Endothelial cell of umbilical vein (primary cell): ENCODE measurements around the gene NLRC3. TPM values are rescaled to one million over a fixed set of nuclear protein-coding genes. Genes with fewer than 3 reads are reported as not detected.

Experiments used
- BruUV-seq: library from RNA; stranded (reverse); fragments of 400-500 nt; replicated peaks from 2 replicates; lab custom pipeline; 2021; lab: Mats Ljungman, UMichigan
- CTCF ChIA-PET: fragments of 300-600, 350-600 bp; sonication (Branson Sonifier 250); formaldehyde crosslinking; loops from one replicate; lab custom pipeline; 2021; ENCODE audit warnings: antibody characterized with exemption, inconsistent platforms; lab: Charles Lee
- POLR2A ChIA-PET: fragments of 300-600, 350-600 bp; sonication (Branson Sonifier 250); formaldehyde crosslinking; loops from one replicate; lab custom pipeline; 2021; ENCODE audit warnings: antibody characterized with exemption, inconsistent platforms; lab: Charles Lee
- DNase-seq: peaks from one replicate; pipeline ENCODE4 v3.0.0-alpha.2; 2011; ENCODE audit warnings: low read depth, low spot score
- FAIRE-seq: peaks from 2 replicates; lab custom pipeline; 2011; peaks lifted over from hg19 to GRCh38; lab: Jason Lieb, UNC
- H2AFZ ChIP-seq: 2 replicates; pipeline ENCODE4 v1.6.0; 2012; ENCODE audit warnings: low read depth, low read length, control low read depth, inconsistent platforms
- H3K27ac ChIP-seq: 2 replicates; pipeline ENCODE4 v1.5.1; 2011; ENCODE audit warnings: low read depth, mild to moderate bottlenecking, control low read depth, low read length, moderate library complexity; ENCODE audit not compliant: insufficient read depth
- H3K27me3 ChIP-seq, 2 experiments: 2 replicates each; pipeline versions ENCODE4 v1.6.0 to v1.6.1; 2011; ENCODE audit warnings: low read length in 2 of 2, mixed read lengths in 1 of 2; ENCODE audit not compliant: control insufficient read depth in 2 of 2, insufficient read depth in 2 of 2
- H3K36me3 ChIP-seq, 2 experiments: 2 replicates in 1 of 2; 3 replicates in 1 of 2; pipeline ENCODE4 v1.5.1; 2011; ENCODE audit warnings: low read length in 2 of 2, mild to moderate bottlenecking in 1 of 2, moderate library complexity in 1 of 2; ENCODE audit not compliant: control insufficient read depth in 2 of 2, insufficient read depth in 2 of 2; ENCODE audit errors: extremely low read depth in 1 of 2
- H3K4me1 ChIP-seq: 3 replicates; pipeline ENCODE4 v1.5.1; 2011; ENCODE audit warnings: mild to moderate bottlenecking, low read length; ENCODE audit not compliant: control insufficient read depth, insufficient read depth; ENCODE audit errors: extremely low read depth
- H3K4me2 ChIP-seq: 2 replicates; pipeline ENCODE4 v1.6.1; 2011; ENCODE audit warnings: low read length, control low read depth, mixed read lengths; ENCODE audit not compliant: insufficient read depth
- H3K4me3 ChIP-seq, 3 experiments: fragments of 200-600 bp in 1 of 3; sonication (generic), shearing (Covaris generic) in 1 of 3; replicated peaks in 1 of 3; 2 replicates each; pipeline ENCODE4 v1.5.1; 2011 to 2016; ENCODE audit warnings: control low read depth in 3 of 3, low read length in 3 of 3, mild to moderate bottlenecking in 2 of 3, inconsistent platforms in 1 of 3, low read depth in 1 of 3, moderate library complexity in 1 of 3; ENCODE audit not compliant: insufficient read depth in 1 of 3
- H3K79me2 ChIP-seq: 2 replicates; pipeline ENCODE4 v1.6.0; 2012; ENCODE audit warnings: low read length, inconsistent platforms; ENCODE audit not compliant: control insufficient read depth, insufficient read depth
- H3K9ac ChIP-seq: replicated peaks from 2 replicates; pipeline ENCODE3; 2011; ENCODE audit warnings: low read length, control low read depth; ENCODE audit not compliant: insufficient read depth; ENCODE audit errors: extremely low read depth
- H3K9me1 ChIP-seq: replicated peaks from 3 replicates; pipeline ENCODE4 v1.6.0; 2011; ENCODE audit warnings: mild to moderate bottlenecking, low read length; ENCODE audit not compliant: control insufficient read depth, insufficient read depth; ENCODE audit errors: extremely low read depth
- H3K9me3 ChIP-seq: replicated peaks from 2 replicates; pipeline ENCODE4 v1.5.1; 2012; ENCODE audit warnings: low read length, inconsistent platforms; ENCODE audit not compliant: control insufficient read depth, insufficient read depth
- H4K20me1 ChIP-seq: replicated peaks from 2 replicates; pipeline ENCODE3; 2011; ENCODE audit warnings: mild to moderate bottlenecking, low read length; ENCODE audit not compliant: control insufficient read depth, insufficient read depth; ENCODE audit errors: extremely low read depth
- FOS ChIP-seq: IDR thresholded peaks from 2 replicates; pipeline ENCODE4 v1.6.1; 2011; ENCODE audit warnings: mild to moderate bottlenecking, low read length, moderate library complexity, borderline replicate concordance; ENCODE audit not compliant: insufficient read depth
- GATA2 ChIP-seq: IDR thresholded peaks from 2 replicates; pipeline ENCODE4 v1.7.0; 2011; ENCODE audit warnings: low read depth, mild to moderate bottlenecking, moderate library complexity, mixed read lengths, low read length; ENCODE audit not compliant: insufficient read length, insufficient read depth
- JUN ChIP-seq: IDR thresholded peaks from 2 replicates; pipeline ENCODE4 v1.6.1; 2011; ENCODE audit warnings: borderline replicate concordance, low read depth; ENCODE audit not compliant: insufficient read length, insufficient read depth
- POLR2A ChIP-seq: IDR thresholded peaks from 2 replicates; pipeline ENCODE4 v1.6.1; 2012; ENCODE audit warnings: low read depth, mild to moderate bottlenecking, control low read depth, low read length
- POLR2AphosphoS5 ChIP-seq: IDR thresholded peaks from 2 replicates; pipeline ENCODE4 v1.6.1; 2012; ENCODE audit warnings: low read depth, mild to moderate bottlenecking, control low read depth, low read length, moderate library complexity; ENCODE audit not compliant: insufficient read depth
- dilution Hi-C: fragments of 300-500 bp; cut with MboI; formaldehyde crosslinking; loops from one replicate; pipeline ENCODE4 v1.15.0; 2019; ENCODE audit warnings: low sequenced_read_pairs; ENCODE audit not compliant: extremely low pct_ligation_motif_present
- intact Hi-C: fragments of 100-400 bp; cut with micrococcal nuclease; formaldehyde crosslinking; loops from one replicate; pipeline ENCODE4 v1.10.0; 2022
- polyA plus RNA-seq, 4 experiments: library from polyadenylated mRNA; depleted of rRNA in 3 of 4; stranded (reverse) in 3 of 4; unstranded in 1 of 4; fragments of >200 nt; gene quantifications; 2 replicates each; pipeline versions ENCODE4 v1.2.1 to v1.2.3, GENCODE V29; 2011 to 2012; ENCODE audit warnings: missing spikeins in 1 of 4
- total RNA-seq: library from RNA; stranded (reverse); gene quantifications from 2 replicates; pipeline ENCODE4 v1.2.3, GENCODE V29; 2021
- TF ChIP-seq, protein P1 (sequence below): IDR thresholded peaks from 2 replicates; pipeline ENCODE4 v1.6.1; 2011; ENCODE audit not compliant: insufficient read depth, insufficient read length
- TF ChIP-seq, protein P2 (sequence below), 2 donors: IDR thresholded peaks; 1 replicate in 1 of 2; 2 replicates in 1 of 2; pipeline ENCODE4 v1.5.1; 2011; ENCODE audit warnings: low read length in 2 of 2, mild to moderate bottlenecking in 2 of 2, moderate library complexity in 2 of 2, control low read depth in 1 of 2, inconsistent platforms in 1 of 2, low read depth in 1 of 2; ENCODE audit not compliant: insufficient read depth in 1 of 2; ENCODE audit errors: extremely low read depth in 1 of 2

NLRC3 gene
- total and polyA plus RNA-seq, 2 donors (not counting 3 experiments of a cell fraction or from before 2014, with no cell fraction given) = 0.84 to 3.4 TPM

DNA sequence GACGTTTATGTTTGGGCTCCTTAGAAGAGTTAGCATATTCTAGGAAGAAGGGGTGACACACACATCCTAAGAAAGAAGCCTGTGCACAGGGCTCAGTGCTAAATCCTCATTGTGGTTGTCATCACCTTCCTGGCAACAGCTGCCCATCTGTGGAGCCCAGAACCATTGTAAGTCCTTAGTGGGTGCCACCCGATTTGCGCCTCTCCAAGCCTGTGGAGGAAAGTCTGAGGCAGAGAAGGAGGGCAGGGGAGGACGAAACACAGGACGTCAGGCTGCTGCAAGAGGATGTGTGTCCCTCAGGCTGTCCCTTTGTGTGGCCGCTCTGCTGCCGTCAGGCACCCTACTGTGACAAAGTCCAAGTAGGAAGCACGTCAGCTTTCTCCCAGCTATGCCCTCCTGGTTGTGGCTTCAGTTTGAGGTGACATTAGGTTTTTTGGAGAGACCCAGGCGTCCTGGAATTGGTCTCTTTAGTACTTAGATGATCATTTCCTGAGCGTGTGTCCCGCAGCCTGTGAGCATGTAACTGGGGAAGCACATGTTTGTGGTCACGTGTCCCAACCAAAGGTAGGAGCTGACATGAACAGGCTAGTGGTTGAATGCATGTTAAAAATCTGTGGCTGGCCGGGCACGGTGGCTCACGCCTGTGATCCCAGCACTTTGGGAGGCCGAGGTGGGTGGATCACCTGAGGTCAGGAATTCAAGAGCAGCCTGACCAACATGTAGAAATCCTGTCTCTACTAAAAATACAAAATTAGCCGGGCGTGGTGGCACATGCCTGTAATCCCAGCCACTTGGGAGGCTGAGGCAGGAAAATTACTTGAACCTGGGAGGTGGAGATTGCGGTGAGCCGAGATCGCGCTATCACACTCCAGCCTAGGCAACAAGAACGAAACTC lies 65.7 kb downstream of the NLRC3 start:
- CTCF ChIA-PET = interaction anchor here (2.0 kb wide), 1 partner anchor 13 kb away, joined by 6 read pairs; no protein-coding TSS in a partner anchor
- Histone ChIP-seq H4K20me1 (no peaks in the 10 kb centered on the region), H3K9me3 (no peaks in the 10 kb centered on the region), H3K27me3 (no peaks in the 10 kb centered on the region), H3K4me1 (no peaks in the 10 kb centered on the region), H3K27ac (no peak overlapping the region), H2AFZ (no peak overlapping the region), H3K36me3 (peaks cover 5 to 17% of the 10 kb centered on the region in 2 experiments), H3K4me3 (no peak overlapping the region), H3K9me1 (no peaks in the 10 kb centered on the region), H3K79me2 (no peaks in the 10 kb centered on the region), H3K9ac (no peak overlapping the region), H3K4me2 (no peak overlapping the region)
- dilution Hi-C loops = no loop called here
- FAIRE-seq = no peak
- POLR2A ChIA-PET = no interaction called here
- DNase-seq = no peak
- BruUV-seq = no TSS peak
- intact Hi-C loops = no loop called here
- no peak for TF ChIP-seq JUN
- no peak for TF ChIP-seq POLR2A
- no peak for TF ChIP-seq FOS
- TF ChIP-seq, protein P1, sequence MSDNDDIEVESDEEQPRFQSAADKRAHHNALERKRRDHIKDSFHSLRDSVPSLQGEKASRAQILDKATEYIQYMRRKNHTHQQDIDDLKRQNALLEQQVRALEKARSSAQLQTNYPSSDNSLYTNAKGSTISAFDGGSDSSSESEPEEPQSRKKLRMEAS = no peak
- TF ChIP-seq, protein P2, sequence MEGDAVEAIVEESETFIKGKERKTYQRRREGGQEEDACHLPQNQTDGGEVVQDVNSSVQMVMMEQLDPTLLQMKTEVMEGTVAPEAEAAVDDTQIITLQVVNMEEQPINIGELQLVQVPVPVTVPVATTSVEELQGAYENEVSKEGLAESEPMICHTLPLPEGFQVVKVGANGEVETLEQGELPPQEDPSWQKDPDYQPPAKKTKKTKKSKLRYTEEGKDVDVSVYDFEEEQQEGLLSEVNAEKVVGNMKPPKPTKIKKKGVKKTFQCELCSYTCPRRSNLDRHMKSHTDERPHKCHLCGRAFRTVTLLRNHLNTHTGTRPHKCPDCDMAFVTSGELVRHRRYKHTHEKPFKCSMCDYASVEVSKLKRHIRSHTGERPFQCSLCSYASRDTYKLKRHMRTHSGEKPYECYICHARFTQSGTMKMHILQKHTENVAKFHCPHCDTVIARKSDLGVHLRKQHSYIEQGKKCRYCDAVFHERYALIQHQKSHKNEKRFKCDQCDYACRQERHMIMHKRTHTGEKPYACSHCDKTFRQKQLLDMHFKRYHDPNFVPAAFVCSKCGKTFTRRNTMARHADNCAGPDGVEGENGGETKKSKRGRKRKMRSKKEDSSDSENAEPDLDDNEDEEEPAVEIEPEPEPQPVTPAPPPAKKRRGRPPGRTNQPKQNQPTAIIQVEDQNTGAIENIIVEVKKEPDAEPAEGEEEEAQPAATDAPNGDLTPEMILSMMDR (IDR thresholded peaks at IDR 0.05; ENCODE audit: extremely low read depth in 1 of 2, insufficient read depth in 1 of 2, low read depth in 1 of 2, low read length in 2 of 2) = no peak
- no peak for TF ChIP-seq POLR2AphosphoS5
- TF ChIP-seq GATA2 = no peak
